Measurements from ENCODE around the gene LHX2. TPM values are rescaled to one million over a fixed set of nuclear protein-coding genes. Genes with fewer than 3 reads are reported as not detected.

LHX2 gene
- total and polyA plus RNA-seq, 7 experiments from 2014 or later, result not detected

DNA sequence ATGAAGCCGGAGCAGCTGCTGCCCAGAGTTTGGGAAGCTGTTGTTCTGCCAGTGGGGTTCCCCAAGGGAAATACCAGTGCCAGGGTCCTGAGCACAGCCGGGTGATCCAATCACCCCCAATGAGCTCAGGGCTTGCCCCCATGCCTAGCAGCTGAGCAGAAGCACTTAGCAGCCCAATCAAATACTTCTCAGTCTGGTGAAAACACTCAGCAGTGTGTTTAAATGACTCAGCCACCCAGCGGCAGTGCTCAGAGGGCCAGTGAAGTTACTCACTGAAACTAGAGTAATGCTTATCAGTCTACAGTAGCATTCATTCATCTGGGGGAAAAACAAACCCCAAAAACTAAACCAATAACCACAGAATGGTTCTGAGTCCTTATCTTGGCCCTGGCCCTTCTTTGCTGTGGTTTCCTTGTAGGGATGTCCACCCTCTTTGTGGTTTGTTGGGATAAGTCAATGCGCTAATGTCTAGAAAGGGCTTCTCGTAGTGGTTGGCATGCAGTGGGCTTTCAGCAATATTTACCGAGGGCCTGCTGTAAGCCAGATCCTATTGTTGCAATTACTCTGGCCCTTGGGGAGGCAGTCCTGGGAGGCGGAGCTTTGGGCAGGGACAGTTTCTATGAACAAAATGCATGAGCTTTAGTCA lies 43.1 kb downstream of the LHX2 start:
- no peaks in the 10 kb centered on the region for H3K9me3 ChIP-seq (ENCODE audit: control insufficient read depth in 2 of 3, low read length in 3 of 3)
- no peak overlapping the region for H3K4me3 ChIP-seq (ENCODE audit: low read length)
- Mint-ChIP-seq H3K4me3 (no peak overlapping the region), H3K9me3 (peaks cover 0 to 5% (median 3%) of the 10 kb centered on the region in 11 donors), H3K36me3 (peaks cover 0 to 5% (median 0%) of the 10 kb centered on the region in 5 donors), H3K27me3 (peaks cover 25 to 67% (median 51%) of the 10 kb centered on the region in 5 donors), H3K4me1 (no peaks in the 10 kb centered on the region), H3K27ac (no peak overlapping the region)
- H3K27ac ChIP-seq (ENCODE audit: low read depth, low read length), result no peak overlapping the region
- ATAC-seq (no peak), DNase-seq (no peak)
- H3K36me3 ChIP-seq (ENCODE audit: control insufficient read depth in 2 of 3, insufficient read depth in 3 of 3, low read length in 3 of 3), result no peaks in the 10 kb centered on the region
- H3K4me1 ChIP-seq (ENCODE audit: control insufficient read depth in 2 of 2, insufficient read depth in 2 of 2, low read length in 2 of 2), result no peaks in the 10 kb centered on the region
- ChIA-PET POLR2A (no interaction called here), CTCF (no interaction called here)
- intact Hi-C loops (cut with micrococcal nuclease), result no loop called here
- no peaks in the 10 kb centered on the region for H3K27me3 ChIP-seq (ENCODE audit: control insufficient read depth in 2 of 2, insufficient read depth in 2 of 2, low read length in 2 of 2)

GRCh38 chr9:124060844-124061605 lies 49.5 kb downstream of the LHX2 start:
- H3K27me3 ChIP-seq (ENCODE audit: control insufficient read depth in 2 of 2, insufficient read depth in 2 of 2, low read length in 2 of 2), result no peaks in the 10 kb centered on the region
- H3K36me3 ChIP-seq (ENCODE audit: control insufficient read depth in 2 of 3, insufficient read depth in 3 of 3, low read length in 3 of 3), result no peaks in the 10 kb centered on the region
- H3K9me3 Mint-ChIP-seq, result peaks cover 0 to 4% (median 0%) of the 10 kb centered on the region in 11 donors
- ChIA-PET CTCF (interaction anchor here (0.6 kb wide), 1 partner anchor 335 kb away, joined by 4 read pairs; no protein-coding TSS in a partner anchor), POLR2A (no interaction called here)
- H3K27ac ChIP-seq (ENCODE audit: low read depth, low read length), result no peak overlapping the region
- H3K4me3 Mint-ChIP-seq, result no peak overlapping the region
- H3K36me3 Mint-ChIP-seq, result no peaks in the 10 kb centered on the region
- ATAC-seq, result no peak
- intact Hi-C loops (cut with micrococcal nuclease), result no loop called here
- H3K9me3 ChIP-seq (ENCODE audit: control insufficient read depth in 2 of 3, low read length in 3 of 3), result no peaks in the 10 kb centered on the region
- H3K4me1 Mint-ChIP-seq, result no peaks in the 10 kb centered on the region
- no peak overlapping the region for H3K4me3 ChIP-seq (ENCODE audit: low read length)
- no peak overlapping the region for H3K27ac Mint-ChIP-seq
- H3K27me3 Mint-ChIP-seq, result peaks cover 8 to 37% (median 25%) of the 10 kb centered on the region in 5 donors
- DNase-seq, result no peak
- H3K4me1 ChIP-seq (ENCODE audit: control insufficient read depth in 2 of 2, insufficient read depth in 2 of 2, low read length in 2 of 2), result no peaks in the 10 kb centered on the region

DNA sequence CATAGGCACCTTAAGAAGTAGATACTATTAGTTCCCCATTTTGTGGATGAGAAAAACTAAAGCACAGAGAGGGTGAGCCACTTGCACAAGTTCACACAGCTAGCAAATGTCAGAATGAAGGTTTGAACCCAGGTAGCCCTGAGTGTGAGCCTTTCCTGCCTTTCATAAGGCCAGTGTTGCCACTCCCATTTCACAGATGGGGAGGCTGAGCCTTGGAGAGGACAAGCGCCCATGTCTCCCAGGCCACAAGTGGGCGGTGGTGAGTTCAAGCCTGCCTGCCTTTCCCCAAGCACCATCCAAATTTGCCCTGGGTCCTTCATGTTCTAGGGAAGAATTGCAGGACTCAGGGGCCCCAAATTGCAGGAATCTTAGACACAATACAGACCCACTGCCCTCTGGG lies 50.6 kb downstream of the LHX2 start:
- H3K27me3 ChIP-seq (ENCODE audit: control insufficient read depth in 2 of 2, insufficient read depth in 2 of 2, low read length in 2 of 2), result no peaks in the 10 kb centered on the region
- no peak overlapping the region for H3K4me3 Mint-ChIP-seq
- POLR2A ChIA-PET, result no interaction called here
- CTCF ChIA-PET, result no interaction called here
- H3K36me3 Mint-ChIP-seq, result no peaks in the 10 kb centered on the region
- DNase-seq, result no peak
- no peak for ATAC-seq
- H3K9me3 ChIP-seq (ENCODE audit: control insufficient read depth in 2 of 3, low read length in 3 of 3), result no peaks in the 10 kb centered on the region
- no peaks in the 10 kb centered on the region for H3K4me1 Mint-ChIP-seq
- H3K36me3 ChIP-seq (ENCODE audit: control insufficient read depth in 2 of 3, insufficient read depth in 3 of 3, low read length in 3 of 3), result no peaks in the 10 kb centered on the region
- H3K27me3 Mint-ChIP-seq, result peaks cover 6 to 27% (median 19%) of the 10 kb centered on the region in 5 donors
- H3K4me3 ChIP-seq (ENCODE audit: low read length), result no peak overlapping the region
- peaks cover 0 to 4% (median 0%) of the 10 kb centered on the region in 11 donors for H3K9me3 Mint-ChIP-seq
- H3K4me1 ChIP-seq (ENCODE audit: control insufficient read depth in 2 of 2, insufficient read depth in 2 of 2, low read length in 2 of 2), result no peaks in the 10 kb centered on the region
- no peak overlapping the region for H3K27ac Mint-ChIP-seq
- no peak overlapping the region for H3K27ac ChIP-seq (ENCODE audit: low read depth, low read length)
- intact Hi-C loops (cut with micrococcal nuclease), result no loop called here

DNA sequence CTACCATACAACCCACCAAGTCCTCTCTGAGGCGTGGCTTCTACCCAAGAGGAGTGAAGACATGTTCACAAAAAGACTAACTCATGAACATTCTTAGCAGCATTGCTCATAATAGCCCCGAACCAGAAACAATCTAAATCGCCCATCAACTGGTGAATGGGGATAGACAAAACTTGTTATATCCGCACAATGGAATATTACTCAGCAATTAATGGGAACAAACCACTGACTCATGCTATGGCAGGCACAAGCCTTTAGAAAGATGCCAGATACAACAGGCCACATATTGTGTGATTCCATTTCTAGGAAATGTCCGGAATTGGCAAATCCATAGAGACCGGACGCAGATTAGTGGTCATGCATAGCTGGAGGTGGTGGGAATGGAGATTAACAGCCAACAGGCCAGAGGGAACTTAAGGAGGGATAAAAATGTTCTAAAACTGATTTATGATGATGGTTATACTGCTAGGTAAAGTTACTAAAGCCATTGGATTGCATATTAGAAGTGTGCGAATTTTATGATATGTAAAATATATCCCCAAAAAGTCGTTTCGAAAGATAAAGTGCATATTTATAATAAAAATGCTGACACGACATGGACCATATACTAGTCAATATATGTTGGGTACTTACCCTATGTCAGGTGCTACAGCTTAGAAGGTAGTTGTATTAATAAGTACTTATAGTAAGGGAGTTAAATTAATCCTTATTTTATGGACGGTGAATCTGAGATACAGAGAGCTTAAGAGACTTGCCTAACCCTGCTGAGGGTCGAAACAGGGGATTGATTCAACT lies 55.4 kb downstream of the LHX2 start:
- Histone ChIP-seq H3K36me3 (ENCODE audit: control insufficient read depth in 2 of 3, insufficient read depth in 3 of 3, low read length in 3 of 3) (no peaks in the 10 kb centered on the region), H3K4me3 (ENCODE audit: low read length) (no peak overlapping the region), H3K27ac (ENCODE audit: low read depth, low read length) (no peak overlapping the region), H3K4me1 (ENCODE audit: control insufficient read depth in 2 of 2, insufficient read depth in 2 of 2, low read length in 2 of 2) (no peaks in the 10 kb centered on the region), H3K9me3 (ENCODE audit: control insufficient read depth in 2 of 3, low read length in 3 of 3) (peaks cover 0 to 3% (median 0%) of the 10 kb centered on the region in 3 experiments), H3K27me3 (ENCODE audit: control insufficient read depth in 2 of 2, insufficient read depth in 2 of 2, low read length in 2 of 2) (no peaks in the 10 kb centered on the region)
- DNase-seq (no peak), ATAC-seq (no peak)
- Mint-ChIP-seq H3K4me3 (no peak overlapping the region), H3K4me1 (no peaks in the 10 kb centered on the region), H3K9me3 (peaks cover 0 to 19% (median 0%) of the 10 kb centered on the region in 11 donors), H3K27ac (no peak overlapping the region), H3K36me3 (no peaks in the 10 kb centered on the region), H3K27me3 (peaks cover 5 to 22% (median 11%) of the 10 kb centered on the region in 5 donors)
- intact Hi-C loops (cut with micrococcal nuclease), result no loop called here
- ChIA-PET POLR2A (no interaction called here), CTCF (no interaction called here)

DNA sequence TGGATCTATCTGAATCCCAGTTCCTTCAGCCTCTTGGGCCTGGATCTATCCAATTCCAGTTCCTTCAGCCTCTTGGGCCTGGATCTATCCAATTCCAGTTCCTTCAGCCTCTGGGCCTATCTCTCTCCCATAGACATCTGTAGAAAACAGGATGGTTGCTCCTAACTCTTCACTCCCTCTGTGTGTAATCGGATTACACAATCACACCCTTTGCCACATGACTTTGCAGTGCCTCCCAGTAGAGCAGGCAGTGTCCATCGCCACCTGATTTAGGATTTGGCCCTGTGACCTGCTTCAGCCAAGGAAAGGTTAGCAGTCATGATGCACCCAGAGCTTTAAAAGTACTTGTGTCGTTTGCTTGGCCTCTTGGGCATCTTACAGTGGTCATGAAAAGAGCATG lies 56.7 kb downstream of the LHX2 start:
- Histone ChIP-seq H3K27ac (ENCODE audit: low read depth, low read length) (no peak overlapping the region), H3K27me3 (ENCODE audit: control insufficient read depth in 2 of 2, insufficient read depth in 2 of 2, low read length in 2 of 2) (no peaks in the 10 kb centered on the region), H3K36me3 (ENCODE audit: control insufficient read depth in 2 of 3, insufficient read depth in 3 of 3, low read length in 3 of 3) (no peaks in the 10 kb centered on the region), H3K4me3 (ENCODE audit: low read length) (no peak overlapping the region), H3K4me1 (ENCODE audit: control insufficient read depth in 2 of 2, insufficient read depth in 2 of 2, low read length in 2 of 2) (no peaks in the 10 kb centered on the region), H3K9me3 (ENCODE audit: control insufficient read depth in 2 of 3, low read length in 3 of 3) (peaks cover 0 to 3% (median 0%) of the 10 kb centered on the region in 3 experiments)
- Mint-ChIP-seq H3K36me3 (no peaks in the 10 kb centered on the region), H3K9me3 (peaks cover 0 to 19% (median 0%) of the 10 kb centered on the region in 11 donors), H3K27ac (no peak overlapping the region), H3K4me3 (no peak overlapping the region), H3K27me3 (peaks cover 5 to 31% (median 13%) of the 10 kb centered on the region in 5 donors), H3K4me1 (no peaks in the 10 kb centered on the region)
- ChIA-PET CTCF (no interaction called here), POLR2A (no interaction called here)
- intact Hi-C loops (cut with micrococcal nuclease), result no loop called here
- no peak for DNase-seq
- no peak for ATAC-seq

DNA sequence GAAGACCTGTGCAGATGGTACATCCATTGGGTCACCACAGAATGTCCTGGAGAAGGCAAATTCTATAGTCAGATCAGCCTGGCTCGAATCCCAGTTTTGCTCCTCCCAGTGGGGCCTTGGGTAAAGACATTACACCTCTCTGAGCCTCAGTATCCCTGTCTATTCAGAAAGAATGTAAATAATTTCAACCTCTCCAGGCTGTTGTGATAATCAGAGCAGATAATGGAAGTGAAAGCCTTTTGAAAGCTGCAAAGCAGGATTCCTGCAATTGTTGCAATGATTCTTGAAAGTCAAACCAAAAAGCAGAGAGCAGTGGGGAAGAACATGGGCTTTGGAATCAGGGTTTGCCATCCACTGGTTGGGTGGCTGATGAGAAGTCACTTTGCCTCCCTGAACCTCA lies 63.2 kb downstream of the LHX2 start:
- no peak for ATAC-seq
- Mint-ChIP-seq H3K4me3 (no peak overlapping the region), H3K9me3 (peaks cover 0 to 10% (median 2%) of the 10 kb centered on the region in 11 donors), H3K36me3 (no peaks in the 10 kb centered on the region), H3K4me1 (no peaks in the 10 kb centered on the region), H3K27ac (no peak overlapping the region), H3K27me3 (peaks cover 9 to 37% (median 19%) of the 10 kb centered on the region in 5 donors)
- no peak for DNase-seq
- H3K4me1 ChIP-seq (ENCODE audit: control insufficient read depth in 2 of 2, insufficient read depth in 2 of 2, low read length in 2 of 2), result no peaks in the 10 kb centered on the region
- no peaks in the 10 kb centered on the region for H3K27me3 ChIP-seq (ENCODE audit: control insufficient read depth in 2 of 2, insufficient read depth in 2 of 2, low read length in 2 of 2)
- intact Hi-C loops (cut with micrococcal nuclease), result no loop called here
- H3K27ac ChIP-seq (ENCODE audit: low read depth, low read length), result no peak overlapping the region
- H3K9me3 ChIP-seq (ENCODE audit: control insufficient read depth in 2 of 3, low read length in 3 of 3), result no peaks in the 10 kb centered on the region
- H3K36me3 ChIP-seq (ENCODE audit: control insufficient read depth in 2 of 3, insufficient read depth in 3 of 3, low read length in 3 of 3), result no peaks in the 10 kb centered on the region
- CTCF ChIA-PET, result no interaction called here
- POLR2A ChIA-PET, result no interaction called here
- no peak overlapping the region for H3K4me3 ChIP-seq (ENCODE audit: low read length)
